Smooth muscle cell (in vitro differentiated cells): ENCODE results near the gene AUTS2. TPM values are rescaled to one million over a fixed set of nuclear protein-coding genes. Genes with fewer than 3 reads are reported as not detected.

Experiments used
- DNase-seq: peaks from one replicate; lab custom pipeline; 2025; ENCODE audit not compliant: unreplicated experiment; lab: John Stamatoyannopoulos, UW
- H2AFZ ChIP-seq: fragments of 200-600 bp; sonication (generic); 2 replicates; pipeline ENCODE4 v1.6.0; 2016; ENCODE audit warnings: antibody characterized with exemption, low read depth, mild to moderate bottlenecking
- H3F3A ChIP-seq: fragments of 200-600 bp; sonication (generic); 2 replicates; pipeline ENCODE4 v1.6.0; 2017; ENCODE audit warnings: antibody characterized with exemption, low read depth
- H3K27ac ChIP-seq: fragments of 200-600 bp; sonication (generic); 2 replicates; pipeline ENCODE4 v1.5.1; 2016; ENCODE audit warnings: low read depth, mild to moderate bottlenecking
- H3K27me3 ChIP-seq: fragments of 200-600 bp; sonication (generic); 2 replicates; pipeline ENCODE4 v1.6.1; 2016; ENCODE audit warnings: low read depth, mild to moderate bottlenecking
- H3K36me3 ChIP-seq: fragments of 200-600 bp; sonication (generic); 2 replicates; pipeline ENCODE4 v1.5.1; 2016; ENCODE audit warnings: low read depth
- H3K4me1 ChIP-seq: fragments of 200-600 bp; sonication (generic); 2 replicates; pipeline ENCODE4 v1.5.1; 2016; ENCODE audit warnings: low read depth
- H3K4me2 ChIP-seq: fragments of 200-600 bp; sonication (generic); 2 replicates; pipeline ENCODE4 v1.6.0; 2016; ENCODE audit warnings: mild to moderate bottlenecking
- H3K4me3 ChIP-seq: fragments of 200-600 bp; sonication (generic); 2 replicates; pipeline ENCODE4 v1.5.1; 2016; ENCODE audit warnings: mild to moderate bottlenecking
- H3K79me2 ChIP-seq: fragments of 200-600 bp; sonication (generic); 2 replicates; pipeline ENCODE4 v1.6.0; 2016; ENCODE audit warnings: low read depth, mild to moderate bottlenecking
- H3K9ac ChIP-seq: fragments of 200-600 bp; sonication (generic); 2 replicates; pipeline ENCODE4 v1.6.0; 2016; ENCODE audit warnings: low read depth
- H3K9me3 ChIP-seq: fragments of 200-600 bp; sonication (generic); replicated peaks from 2 replicates; pipeline ENCODE4 v1.5.1; 2016; ENCODE audit warnings: low read depth
- H4K20me1 ChIP-seq: fragments of 200-600 bp; sonication (generic); 2 replicates; pipeline ENCODE4 v1.6.0; 2016; ENCODE audit warnings: low read depth
- CTCF ChIP-seq: fragments of 200-600 bp; sonication (generic); IDR thresholded peaks from 2 replicates; pipeline ENCODE4 v1.5.1; 2017; ENCODE audit warnings: borderline replicate concordance, mild to moderate bottlenecking, antibody characterized with exemption; ENCODE audit not compliant: insufficient read depth, poor library complexity, severe bottlenecking
- WGBS: methylation state at CpG from one replicate; pipeline ENCODE4 v1.1.7; 2016; ENCODE audit warnings: low lambda C conversion rate; 5-methylcytosine and 5-hydroxymethylcytosine counted together
- polyA plus RNA-seq: library from polyadenylated mRNA; unstranded; fragments of >200 nt; fragmentation: Nextera tagmentation; extraction: Ambion mirVana; gene quantifications from 2 replicates; pipeline ENCODE4 v1.2.1, GENCODE V29; 2016
- total RNA-seq: library from RNA; depleted of rRNA; stranded (reverse); fragments of >200 nt; gene quantifications from 2 replicates; pipeline ENCODE4 v1.2.3, GENCODE V29; 2014

Gene AUTS2
- total and polyA plus RNA-seq, 2 experiments from 2014 or later: 6.5 to 8.6 TPM

- no peak for TF ChIP-seq CTCF
These were observed 1102.7 kb downstream of the AUTS2 start for GRCh38 chr7:70700941-70701425.

GRCh38 chr7:70701477-70701876 lies 1103.2 kb downstream of the AUTS2 start:
- no peak for TF ChIP-seq CTCF
- Histone ChIP-seq H4K20me1 (peaks cover 99% of the 10 kb centered on the region), H3K4me1 (peaks cover 44% of the 10 kb centered on the region), H3K36me3 (no peaks in the 10 kb centered on the region), H3K27ac (no peak overlapping the region), H3K27me3 (peaks cover 19% of the 10 kb centered on the region), H3K9ac (no peak overlapping the region), H3F3A (no peaks in the 10 kb centered on the region), H3K9me3 (no peaks in the 10 kb centered on the region), H3K4me2 (no peak overlapping the region), H3K4me3 (no peak overlapping the region), H3K79me2 (peaks cover 5% of the 10 kb centered on the region), H2AFZ (no peak overlapping the region)
- no peak for DNase-seq
- 88% methylated on average over 6 of the region's 6 CpGs for WGBS

More at GRCh38 chr7:70700941-70701425, 1102.7 kb downstream of the AUTS2 start:
- Histone ChIP-seq H3K4me2 (peak overlapping the region; percentile 11), H3K27me3 (peaks cover 19% of the 10 kb centered on the region), H3K9ac (no peak overlapping the region), H2AFZ (no peak overlapping the region), H3K36me3 (no peaks in the 10 kb centered on the region), H3F3A (no peaks in the 10 kb centered on the region), H3K79me2 (peaks cover 6% of the 10 kb centered on the region), H3K9me3 (no peaks in the 10 kb centered on the region), H3K4me1 (peaks cover 45% of the 10 kb centered on the region), H3K4me3 (no peak overlapping the region), H4K20me1 (peaks cover 99% of the 10 kb centered on the region), H3K27ac (no peak overlapping the region)
- DNase-seq: no peak
- WGBS: 14% methylated on average over 6 of the region's 6 CpGs

GRCh38 chr7:70701991-70702390 lies 1103.7 kb downstream of the AUTS2 start:
- peaks cover 39% of the 10 kb centered on the region for H3K4me1 ChIP-seq
- peaks cover 19% of the 10 kb centered on the region for H3K27me3 ChIP-seq
- no peaks in the 10 kb centered on the region for H3K36me3 ChIP-seq
- TF ChIP-seq CTCF: no peak
- WGBS: 59% methylated on average over 2 of the region's 2 CpGs
- H4K20me1 ChIP-seq: peaks cover 99% of the 10 kb centered on the region
- H3K9ac ChIP-seq: no peak overlapping the region
- peaks cover under 1% of the 10 kb centered on the region for H3K79me2 ChIP-seq
- DNase-seq: no peak
- H3F3A ChIP-seq: no peaks in the 10 kb centered on the region
- H3K4me3 ChIP-seq: no peak overlapping the region
- no peak overlapping the region for H3K4me2 ChIP-seq
- H3K27ac ChIP-seq: no peak overlapping the region
- H3K9me3 ChIP-seq: no peaks in the 10 kb centered on the region
- H2AFZ ChIP-seq: no peak overlapping the region

GRCh38 chr7:70703785-70704184 lies 1105.5 kb downstream of the AUTS2 start:
- peaks cover 7% of the 10 kb centered on the region for H3K79me2 ChIP-seq
- TF ChIP-seq CTCF: no peak
- 82% methylated on average over 4 of the region's 4 CpGs for WGBS

More at GRCh38 chr7:70703785-70704184, 1105.5 kb downstream of the AUTS2 start:
- no peaks in the 10 kb centered on the region for H3K9me3 ChIP-seq
- peaks cover 19% of the 10 kb centered on the region for H3K27me3 ChIP-seq
- no peak overlapping the region for H3K9ac ChIP-seq
- no peaks in the 10 kb centered on the region for H3F3A ChIP-seq
- H4K20me1 ChIP-seq: peaks cover 99% of the 10 kb centered on the region
- H3K4me1 ChIP-seq: peaks cover 40% of the 10 kb centered on the region
- no peak overlapping the region for H3K4me3 ChIP-seq
- H3K4me2 ChIP-seq: no peak overlapping the region
- H3K36me3 ChIP-seq: no peaks in the 10 kb centered on the region
- H2AFZ ChIP-seq: no peak overlapping the region
- H3K27ac ChIP-seq: no peak overlapping the region
- DNase-seq: no peak
